Adrenal gland (tissue), 12 donors: ENCODE data around the gene TOX4. TPM values are rescaled to one million over a fixed set of nuclear protein-coding genes. Genes with fewer than 3 reads are reported as not detected.

Source experiments
- DNase-seq, 7 donors: peaks; one replicate each; pipeline ENCODE4 v3.0.0-alpha.2; 2019 to 2020
- H3K27ac ChIP-seq, 5 donors: fragments of 200-600 bp; sonication (generic) in 4 of 5; 1 replicate in 3 of 5; 2 replicates in 2 of 5; pipeline versions ENCODE4 v1.5.1 to v1.8.0; 2016 to 2020; ENCODE audit warnings: mild to moderate bottlenecking in 1 of 5
- H3K27me3 ChIP-seq: fragments of 200-600 bp; 2 replicates; pipeline ENCODE4 v1.8.0; 2021
- H3K36me3 ChIP-seq, 2 donors: fragments of 200-600 bp; replicated peaks in 1 of 2; 1 replicate in 1 of 2; 2 replicates in 1 of 2; pipeline versions ENCODE4 v1.5.1 to v1.8.0; 2018 to 2022
- H3K4me1 ChIP-seq, 2 donors: fragments of 200-600 bp; replicated peaks in 1 of 2; 1 replicate in 1 of 2; 2 replicates in 1 of 2; pipeline versions ENCODE4 v1.5.1 to v1.8.0; 2018 to 2021
- H3K4me3 ChIP-seq, 4 donors: fragments of 200-600 bp; sonication (generic) in 3 of 4; one replicate each; pipeline ENCODE4 v1.5.1; 2016 to 2018
- H3K9me3 ChIP-seq, 3 donors: fragments of 200-600 bp; sonication (generic) in 1 of 3; replicated peaks in 1 of 3; 1 replicate in 2 of 3; 2 replicates in 1 of 3; pipeline versions ENCODE4 v1.5.1 to v1.8.0; 2016 to 2021
- CTCF ChIP-seq, 6 experiments: fragments of 450-650 bp in 4 of 6; fragments of 200-600 bp in 2 of 6; sonication (generic) in 1 of 6; IDR thresholded peaks; 1 replicate in 5 of 6; 2 replicates in 1 of 6; pipeline versions ENCODE4 v1.5.1 to v1.8.0; 2016 to 2021; ENCODE audit warnings: antibody characterized with exemption in 6 of 6, mild to moderate bottlenecking in 2 of 6, moderate library complexity in 1 of 6
- POLR2A ChIP-seq, 2 donors: fragments of 450-650 bp; IDR thresholded peaks; one replicate each; pipeline ENCODE4 v1.6.1; 2017; ENCODE audit warnings: antibody characterized with exemption in 2 of 2, mild to moderate bottlenecking in 2 of 2, moderate library complexity in 1 of 2
- WGBS, 4 donors: extraction: QIAGEN DNeasy Blood & Tissue Kit in 2 of 4; methylation state at CpG; one replicate each; pipeline versions ENCODE4 v1.1.5 to v1.1.7; 2013 to 2017; 5-methylcytosine and 5-hydroxymethylcytosine counted together
- intact Hi-C, 2 donors: fragments of 100-400 bp; cut with DNase I; formaldehyde crosslinking; loops; one replicate each; pipeline versions ENCODE4 v1.14.1 to v1.15.0; 2022 to 2023
- polyA plus RNA-seq, 3 donors: library from polyadenylated mRNA; stranded (reverse); fragments of 200-250 nt in 2 of 3; fragments of 350-450 nt in 1 of 3; fragmentation: Illumina TruSeq in 1 of 3; extraction: RNeasy Lipid Tissue Mini Kit (QIAGEN cat#74804) in 1 of 3; gene quantifications; one replicate each; pipeline ENCODE4 v1.2.3, GENCODE V29; 2013 to 2014
- total RNA-seq, 9 donors: library from RNA; depleted of rRNA in 4 of 9; stranded (reverse); fragments of >200 nt in 4 of 9; fragments of 120-200 nt in 1 of 9; fragmentation: NEBNext Ultra II Directional in 1 of 9; extraction: Animal tissue kit (Norgen Biotek cat#: 25700) in 1 of 9; gene quantifications; one replicate each; pipeline versions ENCODE4 v1.1.0 to v1.2.4, GENCODE V29; 2013 to 2023
- donor health status: healthy with polysubstance abuse.
- donor health status: Bipolar disorder and iron deficiency.
- donor health status: DM: yes; HTN: yes; CAD: no.
- donor health status: DM: no; HTN: no; CAD: no.
- donor health status: DM: no; HTN: no; CAD: no.
- donor health status: DM: yes; HTN: yes; CAD: no.

Gene TOX4
- total and polyA plus RNA-seq, 12 donors, result 15.5 to 91.5 (median 42.9) TPM

- Histone ChIP-seq H3K4me1 (peaks cover 0 to 8% of the 10 kb centered on the region in 2 donors), H3K27ac (peak overlapping the region in 1 of 5 donors; percentile 18), H3K4me3 (peak overlapping the region in 2 of 4 donors; percentile 77 to 96), H3K27me3 (no peaks in the 10 kb centered on the region), H3K36me3 (no peaks in the 10 kb centered on the region), H3K9me3 (no peaks in the 10 kb centered on the region)
- intact Hi-C loops, result no loop called here
- peak in 4 of 7 donors; percentile 26 to 72 (median 36) for DNase-seq
- TF ChIP-seq CTCF (IDR thresholded peaks at IDR 0.05), result no peak
- TF ChIP-seq POLR2A (IDR thresholded peaks at IDR 0.05), result no peak
- WGBS, 4 donors, result 30 to 57% (median 41%) methylated on average over 8 to 12 of the region's 12 CpGs
Observed at GRCh38 chr14:21525571-21525961, 48.6 kb downstream of the TOX4 start.

- DNase-seq, result peak; percentile 67 to 86 (median 76)
- peak within 1 kb of the TSS in 1 of 5 donors; percentile 18 for H3K27ac ChIP-seq
Observed at GRCh38 chr14:21525962-21526671, 49.1 kb downstream of the TOX4 start, which contains the start of gene SALL2. SALL2 (minus strand) TSS chr14:21526346; CDS start chr14:21526127, 219 bp downstream.

GRCh38 chr14:21526672-21527317, 49.8 kb downstream of the TOX4 start:
- no peak for DNase-seq
- Histone ChIP-seq H3K27me3 (no peaks in the 10 kb centered on the region), H3K4me1 (peaks cover 0 to 8% of the 10 kb centered on the region in 2 donors), H3K27ac (no peak overlapping the region), H3K4me3 (peak overlapping the region in 2 of 4 donors; percentile 77 to 96), H3K9me3 (no peaks in the 10 kb centered on the region), H3K36me3 (no peaks in the 10 kb centered on the region)
- WGBS, 4 donors, result 18 to 24% (median 21%) methylated on average over 13 of the region's 13 CpGs
- TF ChIP-seq CTCF (IDR thresholded peaks at IDR 0.05), result no peak
- no peak for TF ChIP-seq POLR2A (IDR thresholded peaks at IDR 0.05)
- intact Hi-C loops, result no loop called here

More at GRCh38 chr14:21525962-21526671, 49.1 kb downstream of the TOX4 start, which contains the start of gene SALL2:
- WGBS, 4 donors, result 1 to 4% (median 1%) methylated on average over 18 to 43 of the region's 43 CpGs
- Histone ChIP-seq H3K4me1 (peaks cover 0 to 8% of the 10 kb centered on the region in 2 donors), H3K4me3 (peak within 1 kb of the TSS; percentile 21 to 96 (median 50)), H3K9me3 (no peaks in the 10 kb centered on the region), H3K36me3 (no peaks in the 10 kb centered on the region), H3K27me3 (no peaks in the 10 kb centered on the region)
- no peak for TF ChIP-seq CTCF (IDR thresholded peaks at IDR 0.05)
- TF ChIP-seq POLR2A (IDR thresholded peaks at IDR 0.05), result no peak
- intact Hi-C loops, result no loop called here

- Histone ChIP-seq H3K27me3 (no peaks in the 10 kb centered on the region), H3K9me3 (no peaks in the 10 kb centered on the region), H3K36me3 (no peaks in the 10 kb centered on the region), H3K4me3 (no peak overlapping the region), H3K27ac (no peak overlapping the region), H3K4me1 (peaks cover 0 to 8% of the 10 kb centered on the region in 2 donors)
- no peak for DNase-seq
- intact Hi-C loops, result no loop called here
- TF ChIP-seq CTCF (IDR thresholded peaks at IDR 0.05), result no peak
- no peak for TF ChIP-seq POLR2A (IDR thresholded peaks at IDR 0.05)
- WGBS, 4 donors, result 45 to 57% (median 49%) methylated on average over 1 of the region's 1 CpG
Observed at GRCh38 chr14:21527318-21527679, 50.3 kb downstream of the TOX4 start.
